ENCODE results near the gene DEDD2.

Gene DEDD2

GRCh38 chr19:42159942-42160341 is 57.5 kb downstream of the DEDD2 start:
- H2AFZ ChIP-seq (ENCODE audit: low read depth, low read length), result no peak overlapping the region
- H3K18ac ChIP-seq (ENCODE audit: low read depth in 1 of 2, low read length in 2 of 2), result no peak overlapping the region
- H4K8ac ChIP-seq (ENCODE audit: low read length), result no peak overlapping the region
- no peak overlapping the region for H2AK5ac ChIP-seq (ENCODE audit: low read length, severe bottlenecking)
- H3K79me1 ChIP-seq (replicated peaks; ENCODE audit: low read length, poor library complexity, severe bottlenecking), result no peaks in the 10 kb centered on the region
- H3K4me3 ChIP-seq (ENCODE audit: insufficient read depth in 1 of 2, low read depth in 1 of 2, low read length in 2 of 2), result no peak overlapping the region
- H3K14ac ChIP-seq (ENCODE audit: low read length in 2 of 2), result no peak overlapping the region
- H3K27ac ChIP-seq (ENCODE audit: low read length, poor library complexity, severe bottlenecking), result no peak overlapping the region
- H3K4ac ChIP-seq (ENCODE audit: low read depth in 1 of 2, low read length in 2 of 2), result no peak overlapping the region
- no peak overlapping the region for H3K4me2 ChIP-seq (ENCODE audit: low read length, poor library complexity, severe bottlenecking)
- DNase-seq, result no peak
- H3K9ac ChIP-seq (ENCODE audit: low read length), result no peak overlapping the region
- H2BK120ac ChIP-seq (ENCODE audit: low read depth, low read length), result no peak overlapping the region
- H2BK12ac ChIP-seq (ENCODE audit: low read length in 2 of 2), result no peak overlapping the region
- H3K9me3 ChIP-seq (ENCODE audit: control insufficient read depth, low read length), result no peaks in the 10 kb centered on the region
- H3K4me1 ChIP-seq (ENCODE audit: control insufficient read depth, insufficient read depth, low read depth, low read length), result no peaks in the 10 kb centered on the region
- no peak overlapping the region for H2BK5ac ChIP-seq (ENCODE audit: low read depth, low read length, poor library complexity, severe bottlenecking)
- H2BK15ac ChIP-seq (ENCODE audit: low read depth, poor library complexity, severe bottlenecking), result no peak overlapping the region
- 81% methylated on average over 6 of the region's 7 CpGs for WGBS
- H3K27me3 ChIP-seq (ENCODE audit: control insufficient read depth in 1 of 2, insufficient read depth in 1 of 2, low read length in 2 of 2), result peaks cover 86 to 91% of the 10 kb centered on the region in 2 experiments
- no peaks in the 10 kb centered on the region for H3K36me3 ChIP-seq (ENCODE audit: control insufficient read depth in 1 of 2, insufficient read depth in 2 of 2, low read depth in 1 of 2, low read length in 2 of 2)
- H4K91ac ChIP-seq (ENCODE audit: low read length), result no peak overlapping the region
- H3K23ac ChIP-seq (ENCODE audit: low read length in 2 of 2), result no peak overlapping the region

- no peak overlapping the region for H3K14ac ChIP-seq (ENCODE audit: low read length in 2 of 2)
- H3K79me1 ChIP-seq (replicated peaks; ENCODE audit: low read length, poor library complexity, severe bottlenecking), result no peaks in the 10 kb centered on the region
- no peak overlapping the region for H4K8ac ChIP-seq (ENCODE audit: low read length)
- peaks cover 93 to 95% of the 10 kb centered on the region in 2 experiments for H3K27me3 ChIP-seq (ENCODE audit: control insufficient read depth in 1 of 2, insufficient read depth in 1 of 2, low read length in 2 of 2)
- H2BK5ac ChIP-seq (ENCODE audit: low read depth, low read length, poor library complexity, severe bottlenecking), result no peak overlapping the region
- H3K4me3 ChIP-seq (ENCODE audit: insufficient read depth in 1 of 2, low read depth in 1 of 2, low read length in 2 of 2), result no peak overlapping the region
- H4K91ac ChIP-seq (ENCODE audit: low read length), result no peak overlapping the region
- no peak overlapping the region for H2BK15ac ChIP-seq (ENCODE audit: low read depth, poor library complexity, severe bottlenecking)
- no peak for DNase-seq
- no peak overlapping the region for H2BK12ac ChIP-seq (ENCODE audit: low read length in 2 of 2)
- no peak overlapping the region for H3K4ac ChIP-seq (ENCODE audit: low read depth in 1 of 2, low read length in 2 of 2)
- H3K36me3 ChIP-seq (ENCODE audit: control insufficient read depth in 1 of 2, insufficient read depth in 2 of 2, low read depth in 1 of 2, low read length in 2 of 2), result no peaks in the 10 kb centered on the region
- 56% methylated on average over 2 of the region's 2 CpGs for WGBS
- no peak overlapping the region for H3K4me2 ChIP-seq (ENCODE audit: low read length, poor library complexity, severe bottlenecking)
- no peak overlapping the region for H3K18ac ChIP-seq (ENCODE audit: low read depth in 1 of 2, low read length in 2 of 2)
- H3K27ac ChIP-seq (ENCODE audit: low read length, poor library complexity, severe bottlenecking), result no peak overlapping the region
- no peak overlapping the region for H2BK120ac ChIP-seq (ENCODE audit: low read depth, low read length)
- H3K9me3 ChIP-seq (ENCODE audit: control insufficient read depth, low read length), result no peaks in the 10 kb centered on the region
- H2AK5ac ChIP-seq (ENCODE audit: low read length, severe bottlenecking), result no peak overlapping the region
- no peaks in the 10 kb centered on the region for H3K4me1 ChIP-seq (ENCODE audit: control insufficient read depth, insufficient read depth, low read depth, low read length)
- H2AFZ ChIP-seq (ENCODE audit: low read depth, low read length), result no peak overlapping the region
- no peak overlapping the region for H3K9ac ChIP-seq (ENCODE audit: low read length)
- no peak overlapping the region for H3K23ac ChIP-seq (ENCODE audit: low read length in 2 of 2)
Measured at GRCh38 chr19:42158926-42159325, 58.6 kb downstream of the DEDD2 start.

DNA sequence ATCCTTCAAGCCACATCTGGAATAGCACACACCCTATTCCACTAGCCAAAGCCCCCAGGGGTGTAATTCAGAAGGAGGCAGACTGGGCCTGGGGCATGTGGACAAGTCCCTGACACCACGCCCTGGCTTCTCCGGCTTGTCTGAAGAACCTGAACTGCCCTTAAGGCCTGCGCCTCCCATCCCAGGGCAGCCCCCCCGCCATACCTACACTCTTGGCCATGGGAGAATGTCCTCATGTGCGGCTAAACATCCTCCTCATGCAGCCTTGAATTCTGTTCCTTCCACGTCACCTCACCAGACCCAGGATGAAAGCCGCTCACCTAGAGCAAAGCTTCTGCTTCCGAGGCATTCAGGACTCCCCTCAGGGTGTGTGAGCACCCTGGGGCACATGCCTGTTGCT is 60.9 kb downstream of the DEDD2 start:
- 84% methylated on average over 8 of the region's 8 CpGs for WGBS
- no peak overlapping the region for H3K4me2 ChIP-seq (ENCODE audit: low read length, poor library complexity, severe bottlenecking)

DNA sequence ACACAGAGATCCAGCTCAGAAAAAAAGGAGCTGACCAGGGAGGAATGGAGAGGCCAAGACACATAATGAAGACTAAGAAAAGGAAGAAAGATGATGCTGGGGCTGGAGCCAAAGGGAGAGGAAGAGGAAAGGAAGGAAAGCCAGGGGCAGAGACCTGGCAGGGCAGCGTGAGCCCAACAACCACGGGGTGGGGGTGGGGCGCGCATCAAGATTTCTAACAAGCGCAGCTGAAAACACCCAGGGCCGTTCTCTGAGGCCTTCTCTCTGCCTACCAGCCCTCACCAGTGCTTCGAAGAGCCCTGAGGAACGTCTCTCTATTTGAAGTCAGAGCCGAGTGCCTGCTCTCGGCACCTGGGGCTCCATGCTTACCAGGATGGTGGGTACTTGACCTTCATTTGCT is 61.7 kb downstream of the DEDD2 start:
- no peaks in the 10 kb centered on the region for H3K9me3 ChIP-seq (ENCODE audit: control insufficient read depth, low read length)
- no peak overlapping the region for H2BK12ac ChIP-seq (ENCODE audit: low read length in 2 of 2)
- 57% methylated on average over 9 of the region's 10 CpGs for WGBS
- no peak overlapping the region for H2BK15ac ChIP-seq (ENCODE audit: low read depth, poor library complexity, severe bottlenecking)
- H2AFZ ChIP-seq (ENCODE audit: low read depth, low read length), result no peak overlapping the region
- no peaks in the 10 kb centered on the region for H3K4me1 ChIP-seq (ENCODE audit: control insufficient read depth, insufficient read depth, low read depth, low read length)
- no peak overlapping the region for H3K18ac ChIP-seq (ENCODE audit: low read depth in 1 of 2, low read length in 2 of 2)
- no peak overlapping the region for H2BK120ac ChIP-seq (ENCODE audit: low read depth, low read length)
- H3K27me3 ChIP-seq (ENCODE audit: control insufficient read depth in 1 of 2, insufficient read depth in 1 of 2, low read length in 2 of 2), result peaks cover 93 to 94% of the 10 kb centered on the region in 2 experiments
- H2AK5ac ChIP-seq (ENCODE audit: low read length, severe bottlenecking), result no peak overlapping the region
- no peaks in the 10 kb centered on the region for H3K79me1 ChIP-seq (replicated peaks; ENCODE audit: low read length, poor library complexity, severe bottlenecking)
- no peak overlapping the region for H3K4ac ChIP-seq (ENCODE audit: low read depth in 1 of 2, low read length in 2 of 2)
- no peak overlapping the region for H3K4me3 ChIP-seq (ENCODE audit: insufficient read depth in 1 of 2, low read depth in 1 of 2, low read length in 2 of 2)
- H3K23ac ChIP-seq (ENCODE audit: low read length in 2 of 2), result no peak overlapping the region
- H3K36me3 ChIP-seq (ENCODE audit: control insufficient read depth in 1 of 2, insufficient read depth in 2 of 2, low read depth in 1 of 2, low read length in 2 of 2), result no peaks in the 10 kb centered on the region
- H2BK5ac ChIP-seq (ENCODE audit: low read depth, low read length, poor library complexity, severe bottlenecking), result no peak overlapping the region
- H3K14ac ChIP-seq (ENCODE audit: low read length in 2 of 2), result no peak overlapping the region
- H3K4me2 ChIP-seq (ENCODE audit: low read length, poor library complexity, severe bottlenecking), result no peak overlapping the region
- no peak for DNase-seq
- no peak overlapping the region for H4K8ac ChIP-seq (ENCODE audit: low read length)
- no peak overlapping the region for H3K27ac ChIP-seq (ENCODE audit: low read length, poor library complexity, severe bottlenecking)
- H3K9ac ChIP-seq (ENCODE audit: low read length), result no peak overlapping the region
- no peak overlapping the region for H4K91ac ChIP-seq (ENCODE audit: low read length)

More for the DNA sequence above, 60.9 kb downstream of the DEDD2 start:
- no peak overlapping the region for H2AFZ ChIP-seq (ENCODE audit: low read depth, low read length)
- H2AK5ac ChIP-seq (ENCODE audit: low read length, severe bottlenecking), result no peak overlapping the region
- no peak overlapping the region for H2BK15ac ChIP-seq (ENCODE audit: low read depth, poor library complexity, severe bottlenecking)
- no peak overlapping the region for H3K4me3 ChIP-seq (ENCODE audit: insufficient read depth in 1 of 2, low read depth in 1 of 2, low read length in 2 of 2)
- DNase-seq, result no peak
- H3K9ac ChIP-seq (ENCODE audit: low read length), result no peak overlapping the region
- H3K36me3 ChIP-seq (ENCODE audit: control insufficient read depth in 1 of 2, insufficient read depth in 2 of 2, low read depth in 1 of 2, low read length in 2 of 2), result no peaks in the 10 kb centered on the region
- H3K23ac ChIP-seq (ENCODE audit: low read length in 2 of 2), result no peak overlapping the region
- H4K8ac ChIP-seq (ENCODE audit: low read length), result no peak overlapping the region
- peaks cover 93 to 94% of the 10 kb centered on the region in 2 experiments for H3K27me3 ChIP-seq (ENCODE audit: control insufficient read depth in 1 of 2, insufficient read depth in 1 of 2, low read length in 2 of 2)
- H2BK120ac ChIP-seq (ENCODE audit: low read depth, low read length), result no peak overlapping the region
- H3K14ac ChIP-seq (ENCODE audit: low read length in 2 of 2), result no peak overlapping the region
- no peaks in the 10 kb centered on the region for H3K4me1 ChIP-seq (ENCODE audit: control insufficient read depth, insufficient read depth, low read depth, low read length)
- no peak overlapping the region for H2BK5ac ChIP-seq (ENCODE audit: low read depth, low read length, poor library complexity, severe bottlenecking)
- no peak overlapping the region for H2BK12ac ChIP-seq (ENCODE audit: low read length in 2 of 2)
- no peaks in the 10 kb centered on the region for H3K79me1 ChIP-seq (replicated peaks; ENCODE audit: low read length, poor library complexity, severe bottlenecking)
- H3K18ac ChIP-seq (ENCODE audit: low read depth in 1 of 2, low read length in 2 of 2), result no peak overlapping the region
- no peaks in the 10 kb centered on the region for H3K9me3 ChIP-seq (ENCODE audit: control insufficient read depth, low read length)
- H4K91ac ChIP-seq (ENCODE audit: low read length), result no peak overlapping the region
- H3K4ac ChIP-seq (ENCODE audit: low read depth in 1 of 2, low read length in 2 of 2), result no peak overlapping the region
- no peak overlapping the region for H3K27ac ChIP-seq (ENCODE audit: low read length, poor library complexity, severe bottlenecking)

Data from mesenchymal stem cell (in vitro differentiated cells and primary cell).